GM21390 (cell line): ENCODE data around the gene BCAR1.
"Not testable (repeated sequence)": the region's sequence is repeated elsewhere in the genome, so short reads cannot be mapped to it uniquely, and the experiment has no call there.

Source experiments
- ATAC-seq: cut with Tn5 transposase; IDR thresholded peaks from one replicate; pipeline ENCODE4 v1.9.1; 2021; ENCODE audit not compliant: unreplicated experiment

Gene BCAR1

GRCh38 chr16:75241412-75241811 lies 10.0 kb downstream of the BCAR1 start:
- no peak for ATAC-seq

DNA sequence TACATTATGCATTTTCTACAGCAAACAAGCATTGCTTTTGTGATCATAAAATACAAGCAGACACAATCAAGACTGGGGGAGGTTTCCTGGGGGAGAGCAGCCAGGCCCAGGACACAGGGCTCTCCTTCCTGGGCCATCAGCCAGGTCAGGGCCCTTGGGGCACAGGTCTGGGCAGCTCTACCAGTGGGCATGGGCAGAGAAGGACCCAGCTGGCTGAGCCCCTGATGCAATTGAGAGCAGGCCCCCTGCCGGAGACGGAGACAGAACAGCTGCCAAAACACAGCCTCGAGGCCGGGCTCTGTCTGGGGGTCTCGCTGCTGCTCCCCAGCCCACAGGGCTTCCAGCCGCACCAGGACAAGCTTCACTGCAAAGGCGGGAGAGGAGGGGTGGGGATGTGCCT lies 10.8 kb downstream of the BCAR1 start:
- ATAC-seq: not testable (repeated sequence)

DNA sequence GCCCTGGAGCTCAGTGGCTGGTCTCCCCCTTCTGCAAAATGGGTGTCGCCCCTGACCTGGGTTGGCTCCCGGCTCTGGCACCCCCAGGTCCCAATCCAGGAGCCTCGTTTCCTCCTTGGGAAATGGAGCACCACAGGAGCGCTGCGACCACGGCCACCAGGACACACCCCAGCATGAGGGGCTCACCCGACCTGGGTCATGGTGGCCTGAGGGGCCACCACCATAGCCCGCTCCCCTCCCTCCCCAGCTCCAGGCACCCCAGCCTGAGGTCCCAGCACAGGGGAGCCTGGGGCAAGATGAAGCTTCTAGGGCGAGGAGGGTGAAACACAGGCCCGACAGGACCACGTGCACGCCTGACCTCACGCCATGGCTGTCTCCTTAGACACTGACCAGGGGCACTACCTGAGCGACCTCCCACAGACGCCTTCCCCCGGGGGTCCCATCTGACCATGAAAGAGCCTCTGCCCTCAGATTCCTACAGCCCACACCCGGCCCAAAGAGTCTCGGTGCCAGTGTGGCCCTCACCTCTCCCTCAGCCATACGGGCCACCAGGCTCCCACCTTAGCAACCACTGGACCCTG lies 11.8 kb downstream of the BCAR1 start:
- no peak for ATAC-seq

DNA sequence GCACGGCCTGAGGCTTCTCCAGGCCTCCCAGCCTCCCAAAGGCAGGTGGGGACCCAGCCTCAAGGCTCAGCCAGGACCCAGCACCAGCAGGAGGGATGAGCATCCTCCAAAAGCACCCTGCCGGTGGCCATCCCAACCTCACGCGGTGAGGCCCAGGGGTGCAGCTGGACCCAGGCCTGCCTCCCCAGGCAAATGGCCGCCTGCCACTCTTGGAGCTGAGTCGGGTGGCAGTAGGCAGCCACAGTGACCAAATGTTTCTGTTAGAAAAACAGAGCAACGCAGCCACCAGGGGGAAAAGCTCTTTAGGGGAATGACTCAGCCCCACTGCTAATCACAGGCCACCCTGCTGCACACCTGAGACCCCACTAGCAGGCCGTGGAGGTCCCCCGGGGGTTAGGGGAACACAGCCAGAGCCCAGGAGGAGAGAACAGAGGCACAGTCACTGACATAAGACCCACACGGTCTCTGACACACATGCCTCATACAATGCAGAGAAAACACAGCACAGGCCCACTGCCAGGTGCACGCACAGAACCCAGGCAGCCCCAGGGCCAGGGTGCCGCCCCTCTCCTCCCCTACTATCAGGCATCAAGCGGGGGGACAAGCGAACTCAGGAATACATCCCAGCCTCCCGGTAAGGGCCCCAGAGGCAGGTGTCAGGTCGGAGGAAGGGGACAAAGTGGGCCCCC lies 12.4 kb downstream of the BCAR1 start:
- no peak for ATAC-seq

GRCh38 chr16:75238132-75238852 lies 13.1 kb downstream of the BCAR1 start:
- no peak for ATAC-seq

GRCh38 chr16:75237398-75238131 lies 13.9 kb downstream of the BCAR1 start:
- no peak for ATAC-seq

DNA sequence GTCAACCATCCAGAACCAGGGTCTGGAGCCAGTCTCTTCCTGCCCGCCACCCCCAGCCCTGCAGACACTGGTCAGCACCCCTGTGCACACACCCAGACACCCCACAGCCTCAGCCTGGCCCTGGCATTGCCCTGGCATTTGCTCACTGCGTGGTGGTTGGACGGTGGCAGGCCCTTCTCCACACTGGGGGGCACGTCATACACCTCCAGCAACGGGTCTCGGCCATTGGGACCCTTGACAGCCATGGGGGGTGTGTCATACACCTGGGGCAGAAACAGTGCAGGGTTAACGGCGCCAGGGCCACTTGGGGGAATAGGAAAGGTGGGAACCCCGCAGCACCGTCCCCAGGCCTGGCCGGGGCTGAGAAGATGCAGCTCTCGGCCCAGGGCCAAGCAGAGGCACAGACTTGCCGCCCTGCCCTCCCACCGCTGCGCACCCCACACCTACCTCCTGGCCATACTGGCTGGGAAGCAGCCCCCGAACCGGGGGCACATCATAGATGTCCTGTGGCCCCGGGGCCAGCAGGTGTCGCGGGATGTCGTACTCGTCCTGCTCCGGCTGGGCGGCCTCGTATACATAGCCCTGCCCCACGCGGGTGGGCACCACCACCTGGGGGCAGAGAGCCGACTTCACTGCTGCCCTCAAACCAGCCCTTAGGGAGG lies 14.6 kb downstream of the BCAR1 start:
- ATAC-seq: no peak

GRCh38 chr16:75236232-75236631 lies 15.2 kb downstream of the BCAR1 start:
- no peak for ATAC-seq

GRCh38 chr16:75235721-75236193 lies 15.7 kb downstream of the BCAR1 start:
- ATAC-seq: no peak

- ATAC-seq: no peak
These were observed 16.3 kb downstream of the BCAR1 start for GRCh38 chr16:75234856-75235696.

GRCh38 chr16:75233611-75233938 lies 17.8 kb downstream of the BCAR1 start:
- ATAC-seq: no peak

DNA sequence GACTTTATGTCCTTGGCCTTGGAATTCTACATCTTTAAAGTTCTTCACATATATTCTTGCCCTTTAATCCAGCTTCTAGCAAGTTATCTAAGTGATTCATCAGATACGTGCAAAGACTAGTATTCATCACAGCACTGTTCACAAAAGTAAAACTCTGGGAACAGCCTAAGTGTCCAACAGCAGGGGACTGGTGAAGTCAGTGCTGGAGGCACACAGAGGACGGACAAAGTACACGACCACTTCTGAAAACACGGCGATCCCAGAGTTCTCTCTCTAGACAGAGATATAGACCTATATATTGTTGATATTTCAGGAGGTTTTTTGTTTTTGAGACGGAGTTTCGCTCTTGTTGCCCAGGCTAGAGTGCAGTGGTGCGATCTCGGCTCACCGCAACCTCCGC lies 19.9 kb downstream of the BCAR1 start:
- no peak for ATAC-seq

GRCh38 chr16:75230471-75231110 lies 20.8 kb downstream of the BCAR1 start:
- no peak for ATAC-seq

GRCh38 chr16:75229172-75230031 lies 22.0 kb downstream of the BCAR1 start:
- no peak for ATAC-seq

DNA sequence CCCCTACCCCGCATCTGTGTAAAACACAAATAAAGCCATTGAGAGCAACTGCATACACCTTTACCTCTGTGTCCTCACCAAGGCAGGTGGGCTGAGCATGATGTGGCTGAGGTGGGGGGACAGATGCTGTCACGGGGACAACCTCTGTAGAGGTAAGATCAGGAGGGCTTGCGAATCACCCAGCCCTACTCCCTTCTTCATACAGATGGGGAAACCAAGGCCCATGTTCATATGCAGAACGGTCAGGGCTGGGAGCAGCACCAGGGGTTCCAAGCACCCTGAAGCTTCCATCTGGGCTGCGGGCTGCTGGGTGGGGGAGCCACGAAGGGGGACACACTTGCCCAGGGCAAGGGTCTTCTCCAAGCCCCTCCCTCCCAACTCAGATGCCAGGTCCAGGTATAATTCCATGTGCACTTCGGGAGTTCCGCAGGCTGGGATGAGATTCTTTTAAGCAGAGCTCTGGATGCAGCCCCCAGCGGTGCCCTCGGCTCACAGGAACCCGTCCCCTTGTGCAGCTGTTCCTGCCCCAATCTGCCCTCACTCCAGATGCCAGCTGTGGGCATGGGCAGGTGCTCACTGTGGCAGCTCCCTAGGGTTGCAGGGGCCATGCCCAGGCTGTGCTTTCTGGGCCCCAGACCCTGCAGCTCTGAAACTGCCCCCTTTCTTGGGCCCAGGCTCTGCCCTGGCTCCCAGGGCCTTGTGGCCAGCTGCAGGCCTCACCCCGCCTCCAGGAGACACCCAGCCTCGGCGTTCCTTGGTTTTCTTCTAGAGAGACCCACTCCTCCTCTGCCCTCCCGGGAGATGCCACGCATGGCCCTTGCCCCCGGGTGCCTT lies 23.1 kb downstream of the BCAR1 start:
- no peak for ATAC-seq

DNA sequence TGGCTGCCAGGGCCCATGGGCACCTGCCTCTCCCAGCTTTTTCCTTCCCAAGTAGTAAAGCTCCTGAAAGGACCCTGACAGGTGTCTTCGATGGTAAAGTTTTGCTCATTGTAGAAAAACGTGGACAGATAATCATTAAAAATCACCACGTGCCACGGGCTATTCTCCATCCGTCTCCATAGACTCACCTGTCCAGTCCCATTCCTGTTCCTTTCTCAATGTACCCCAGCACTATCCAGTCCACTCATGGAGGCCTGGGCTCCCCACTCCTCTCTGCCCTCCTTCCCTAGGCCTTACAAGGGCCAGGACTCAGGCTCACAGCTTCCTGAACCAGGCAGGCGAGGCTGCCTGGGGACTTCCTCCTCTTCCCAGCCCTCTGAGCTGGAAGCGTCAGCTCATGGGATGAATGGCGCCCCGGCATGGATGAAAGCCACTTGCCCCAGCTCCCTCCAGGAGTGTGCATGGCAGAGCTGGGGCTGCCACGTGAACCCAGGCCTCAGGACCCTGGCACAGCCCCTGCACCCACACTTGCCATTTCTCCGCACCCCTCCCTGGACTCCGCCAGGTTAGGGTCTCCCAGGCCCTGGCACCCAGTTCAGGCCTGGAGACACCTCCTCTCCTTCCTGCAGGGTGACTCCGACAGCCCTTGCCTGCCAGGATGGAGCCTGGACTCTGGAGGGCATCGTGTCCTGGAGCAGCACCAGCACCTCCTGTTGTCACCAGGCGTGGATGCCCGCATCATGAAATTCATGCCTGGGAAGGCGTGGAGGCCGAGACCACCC lies 23.9 kb downstream of the BCAR1 start:
- ATAC-seq: no peak
